Transverse colon (tissue), 4 donors: ENCODE measurements around the gene OTOG.

ENCODE experiments used
- EP300 ChIP-seq: sonication (generic); formaldehyde crosslinking; IDR thresholded peaks from one replicate; pipeline ENCODE4 v1.6.1; 2017; ENCODE audit warnings: antibody characterized with exemption, low read depth
- POLR2A ChIP-seq: fragments of 450-650 bp; IDR thresholded peaks from one replicate; pipeline ENCODE4 v1.6.1; 2016; ENCODE audit warnings: antibody characterized with exemption, mild to moderate bottlenecking, moderate library complexity
- POLR2AphosphoS5 ChIP-seq, 3 donors: sonication (generic); formaldehyde crosslinking; IDR thresholded peaks; one replicate each; pipeline ENCODE4 v1.6.1; 2016; ENCODE audit warnings: antibody characterized with exemption in 3 of 3
- TF ChIP-seq, protein P1 (sequence below), 5 experiments: fragments of 200-600 bp in 3 of 5; fragments of 450-650 bp in 2 of 5; sonication (generic) in 3 of 5; IDR thresholded peaks; 1 replicate in 2 of 5; 2 replicates in 3 of 5; pipeline ENCODE4 v1.5.1; 2016 to 2017; ENCODE audit warnings: antibody characterized with exemption in 5 of 5, inconsistent platforms in 3 of 5, mild to moderate bottlenecking in 2 of 5, moderate library complexity in 1 of 5

DNA sequence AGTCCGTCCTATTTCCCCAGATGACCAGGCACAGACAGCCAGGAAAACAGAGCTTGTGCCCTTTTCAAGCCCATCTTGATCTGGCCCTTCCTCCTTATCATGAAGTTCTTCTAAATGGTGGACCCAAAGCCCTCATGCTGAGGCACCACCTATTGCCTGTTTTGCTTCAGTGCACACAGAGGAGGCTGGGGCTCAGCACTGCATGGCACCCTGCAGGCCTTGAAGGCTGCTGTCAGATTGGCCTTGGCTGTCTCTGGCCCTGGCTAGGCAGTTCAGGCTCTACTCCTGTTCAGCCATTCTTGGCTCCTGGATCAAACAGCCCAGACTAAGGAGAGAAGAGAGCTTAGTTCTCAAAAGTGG is 49.2 kb downstream of the OTOG start:
- TF ChIP-seq, protein P1, sequence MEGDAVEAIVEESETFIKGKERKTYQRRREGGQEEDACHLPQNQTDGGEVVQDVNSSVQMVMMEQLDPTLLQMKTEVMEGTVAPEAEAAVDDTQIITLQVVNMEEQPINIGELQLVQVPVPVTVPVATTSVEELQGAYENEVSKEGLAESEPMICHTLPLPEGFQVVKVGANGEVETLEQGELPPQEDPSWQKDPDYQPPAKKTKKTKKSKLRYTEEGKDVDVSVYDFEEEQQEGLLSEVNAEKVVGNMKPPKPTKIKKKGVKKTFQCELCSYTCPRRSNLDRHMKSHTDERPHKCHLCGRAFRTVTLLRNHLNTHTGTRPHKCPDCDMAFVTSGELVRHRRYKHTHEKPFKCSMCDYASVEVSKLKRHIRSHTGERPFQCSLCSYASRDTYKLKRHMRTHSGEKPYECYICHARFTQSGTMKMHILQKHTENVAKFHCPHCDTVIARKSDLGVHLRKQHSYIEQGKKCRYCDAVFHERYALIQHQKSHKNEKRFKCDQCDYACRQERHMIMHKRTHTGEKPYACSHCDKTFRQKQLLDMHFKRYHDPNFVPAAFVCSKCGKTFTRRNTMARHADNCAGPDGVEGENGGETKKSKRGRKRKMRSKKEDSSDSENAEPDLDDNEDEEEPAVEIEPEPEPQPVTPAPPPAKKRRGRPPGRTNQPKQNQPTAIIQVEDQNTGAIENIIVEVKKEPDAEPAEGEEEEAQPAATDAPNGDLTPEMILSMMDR (IDR thresholded peaks at IDR 0.05): no peak
- TF ChIP-seq POLR2A (no peak), POLR2AphosphoS5 (IDR thresholded peaks at IDR 0.05) (no peak), EP300 (no peak)
